ENCODE measurements around the gene KAZN. TPM values are rescaled to one million over a fixed set of nuclear protein-coding genes. Genes with fewer than 3 reads are reported as not detected.

Gene KAZN
- total RNA-seq, 1 donor from 2014 or later, result 7.9 TPM

DNA sequence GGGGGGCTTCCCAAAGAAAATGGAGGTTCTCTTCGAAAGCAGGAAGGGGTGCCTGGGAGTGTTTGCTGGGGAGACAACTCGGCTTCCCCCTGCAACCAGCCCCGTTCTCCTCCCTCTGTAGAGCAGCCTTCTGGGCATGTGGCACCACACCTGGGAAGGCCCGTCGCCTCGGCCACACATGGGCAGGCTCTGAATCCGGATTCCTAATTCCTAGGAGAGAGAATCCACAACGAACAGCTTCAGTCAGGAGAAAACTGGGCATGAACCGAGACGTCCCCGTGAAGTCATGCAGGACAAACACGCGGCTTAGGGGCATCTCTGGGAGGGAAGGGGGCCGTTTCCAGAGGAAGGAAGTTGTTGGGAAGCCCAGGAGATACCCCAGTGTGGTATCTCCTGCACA lies 224.5 kb downstream of the KAZN start:
- TF ChIP-seq, protein P1, sequence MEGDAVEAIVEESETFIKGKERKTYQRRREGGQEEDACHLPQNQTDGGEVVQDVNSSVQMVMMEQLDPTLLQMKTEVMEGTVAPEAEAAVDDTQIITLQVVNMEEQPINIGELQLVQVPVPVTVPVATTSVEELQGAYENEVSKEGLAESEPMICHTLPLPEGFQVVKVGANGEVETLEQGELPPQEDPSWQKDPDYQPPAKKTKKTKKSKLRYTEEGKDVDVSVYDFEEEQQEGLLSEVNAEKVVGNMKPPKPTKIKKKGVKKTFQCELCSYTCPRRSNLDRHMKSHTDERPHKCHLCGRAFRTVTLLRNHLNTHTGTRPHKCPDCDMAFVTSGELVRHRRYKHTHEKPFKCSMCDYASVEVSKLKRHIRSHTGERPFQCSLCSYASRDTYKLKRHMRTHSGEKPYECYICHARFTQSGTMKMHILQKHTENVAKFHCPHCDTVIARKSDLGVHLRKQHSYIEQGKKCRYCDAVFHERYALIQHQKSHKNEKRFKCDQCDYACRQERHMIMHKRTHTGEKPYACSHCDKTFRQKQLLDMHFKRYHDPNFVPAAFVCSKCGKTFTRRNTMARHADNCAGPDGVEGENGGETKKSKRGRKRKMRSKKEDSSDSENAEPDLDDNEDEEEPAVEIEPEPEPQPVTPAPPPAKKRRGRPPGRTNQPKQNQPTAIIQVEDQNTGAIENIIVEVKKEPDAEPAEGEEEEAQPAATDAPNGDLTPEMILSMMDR (IDR thresholded peaks at IDR 0.05; ENCODE audit: partially characterized antibody, unreplicated experiment), result no peak
- H3K36me3 Mint-ChIP-seq (ENCODE audit: unreplicated experiment), result peaks cover 3% of the 10 kb centered on the region
- no peak for DNase-seq
- no peak overlapping the region for H3K4me3 Mint-ChIP-seq (ENCODE audit: unreplicated experiment)
- H3K27me3 Mint-ChIP-seq (ENCODE audit: unreplicated experiment), result peaks cover 5% of the 10 kb centered on the region
- no peaks in the 10 kb centered on the region for H3K9me3 Mint-ChIP-seq (ENCODE audit: unreplicated experiment)
- H3K4me1 Mint-ChIP-seq (ENCODE audit: low read depth, unreplicated experiment), result peaks cover 2% of the 10 kb centered on the region
- no peak overlapping the region for H3K27ac Mint-ChIP-seq (ENCODE audit: unreplicated experiment)

DNA sequence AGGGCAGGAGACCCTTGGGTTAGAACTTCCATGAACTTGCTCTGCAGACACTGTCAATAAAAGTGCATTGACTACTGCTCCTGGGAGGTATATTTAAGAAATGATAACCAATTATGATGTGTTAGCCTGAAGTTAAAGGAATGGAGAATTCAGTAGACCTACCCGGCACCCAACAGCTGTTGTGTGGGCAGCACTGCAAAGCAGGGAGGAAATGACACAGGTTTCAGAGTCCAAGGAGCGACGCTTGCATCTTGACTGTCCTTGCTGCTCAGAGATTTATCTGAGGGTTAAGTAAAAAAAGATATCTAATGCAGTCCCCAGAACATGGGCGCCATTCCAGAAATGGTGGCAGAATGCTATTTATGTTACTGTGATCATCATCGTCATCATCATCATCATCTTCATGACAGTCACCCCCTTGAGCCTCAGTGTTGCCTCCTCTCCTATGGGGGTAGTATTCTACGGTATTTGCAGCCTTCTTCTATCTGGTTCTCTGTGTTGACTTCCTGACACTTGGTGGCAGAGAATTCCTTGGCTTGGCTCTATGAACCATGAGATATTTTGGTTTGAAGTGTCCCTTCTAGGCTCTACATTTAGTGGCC lies 225.9 kb downstream of the KAZN start:
- Mint-ChIP-seq H3K36me3 (ENCODE audit: unreplicated experiment) (peaks cover 15% of the 10 kb centered on the region), H3K4me1 (ENCODE audit: low read depth, unreplicated experiment) (peaks cover 2% of the 10 kb centered on the region), H3K27me3 (ENCODE audit: unreplicated experiment) (peaks cover 5% of the 10 kb centered on the region), H3K27ac (ENCODE audit: unreplicated experiment) (no peak overlapping the region), H3K4me3 (ENCODE audit: unreplicated experiment) (no peak overlapping the region), H3K9me3 (ENCODE audit: unreplicated experiment) (no peaks in the 10 kb centered on the region)
- TF ChIP-seq, protein P1 (IDR thresholded peaks at IDR 0.05; ENCODE audit: partially characterized antibody, unreplicated experiment), result no peak
- no peak for DNase-seq

DNA sequence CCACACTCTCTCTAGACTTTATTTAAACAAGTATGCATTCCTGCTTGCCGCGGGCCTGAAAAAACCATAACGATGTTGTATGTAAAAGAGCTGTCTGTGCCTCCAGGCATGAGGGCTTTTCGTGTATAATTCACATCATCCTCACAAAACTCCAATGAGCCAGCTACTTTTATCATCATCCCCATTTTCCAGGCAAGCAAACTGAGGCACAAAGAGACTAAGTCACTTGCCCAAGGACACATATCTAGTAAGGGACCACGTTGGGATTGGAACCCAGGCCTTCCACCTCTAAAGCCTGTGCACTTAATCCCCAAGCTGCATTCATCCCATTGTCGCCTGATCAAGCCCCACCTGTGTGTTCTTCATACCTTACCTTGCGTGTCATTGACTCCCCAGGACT lies 226.9 kb downstream of the KAZN start:
- TF ChIP-seq, protein P1 (IDR thresholded peaks at IDR 0.05; ENCODE audit: partially characterized antibody, unreplicated experiment), result no peak
- Mint-ChIP-seq H3K27me3 (ENCODE audit: unreplicated experiment) (peaks cover 5% of the 10 kb centered on the region), H3K4me1 (ENCODE audit: low read depth, unreplicated experiment) (peaks cover 2% of the 10 kb centered on the region), H3K4me3 (ENCODE audit: unreplicated experiment) (no peak overlapping the region), H3K9me3 (ENCODE audit: unreplicated experiment) (no peaks in the 10 kb centered on the region), H3K36me3 (ENCODE audit: unreplicated experiment) (peaks cover 15% of the 10 kb centered on the region), H3K27ac (ENCODE audit: unreplicated experiment) (no peak overlapping the region)
- DNase-seq, result no peak

DNA sequence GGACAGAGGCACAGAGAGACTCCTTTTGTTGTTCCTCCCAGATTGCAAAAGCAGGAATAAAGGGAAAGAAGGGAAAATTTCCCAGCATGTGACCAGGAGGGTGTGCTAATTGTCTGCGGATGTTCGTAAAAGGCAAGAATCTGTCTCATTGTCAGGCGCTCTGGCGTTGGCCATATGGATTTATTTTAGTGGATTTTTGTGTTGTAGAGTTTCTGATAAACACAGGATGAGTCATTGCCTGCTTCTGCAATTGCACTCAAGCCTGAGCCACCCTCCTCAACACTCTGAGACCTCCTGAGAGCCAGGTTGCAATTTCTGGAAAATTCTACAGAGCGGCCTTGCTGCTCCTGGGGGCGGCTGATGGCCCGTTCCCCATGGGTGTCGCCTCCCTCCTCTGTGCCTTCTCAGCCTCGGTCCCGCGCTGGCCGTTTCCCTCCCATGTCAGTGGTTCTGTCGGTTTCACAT lies 227.7 kb downstream of the KAZN start:
- H3K9me3 Mint-ChIP-seq (ENCODE audit: unreplicated experiment), result peaks cover 5% of the 10 kb centered on the region
- DNase-seq, result no peak
- H3K27ac Mint-ChIP-seq (ENCODE audit: unreplicated experiment), result no peak overlapping the region
- no peak overlapping the region for H3K4me3 Mint-ChIP-seq (ENCODE audit: unreplicated experiment)
- peaks cover 2% of the 10 kb centered on the region for H3K4me1 Mint-ChIP-seq (ENCODE audit: low read depth, unreplicated experiment)
- H3K27me3 Mint-ChIP-seq (ENCODE audit: unreplicated experiment), result peaks cover 2% of the 10 kb centered on the region
- TF ChIP-seq, protein P1 (IDR thresholded peaks at IDR 0.05; ENCODE audit: partially characterized antibody, unreplicated experiment), result no peak
- peaks cover 17% of the 10 kb centered on the region for H3K36me3 Mint-ChIP-seq (ENCODE audit: unreplicated experiment)

DNA sequence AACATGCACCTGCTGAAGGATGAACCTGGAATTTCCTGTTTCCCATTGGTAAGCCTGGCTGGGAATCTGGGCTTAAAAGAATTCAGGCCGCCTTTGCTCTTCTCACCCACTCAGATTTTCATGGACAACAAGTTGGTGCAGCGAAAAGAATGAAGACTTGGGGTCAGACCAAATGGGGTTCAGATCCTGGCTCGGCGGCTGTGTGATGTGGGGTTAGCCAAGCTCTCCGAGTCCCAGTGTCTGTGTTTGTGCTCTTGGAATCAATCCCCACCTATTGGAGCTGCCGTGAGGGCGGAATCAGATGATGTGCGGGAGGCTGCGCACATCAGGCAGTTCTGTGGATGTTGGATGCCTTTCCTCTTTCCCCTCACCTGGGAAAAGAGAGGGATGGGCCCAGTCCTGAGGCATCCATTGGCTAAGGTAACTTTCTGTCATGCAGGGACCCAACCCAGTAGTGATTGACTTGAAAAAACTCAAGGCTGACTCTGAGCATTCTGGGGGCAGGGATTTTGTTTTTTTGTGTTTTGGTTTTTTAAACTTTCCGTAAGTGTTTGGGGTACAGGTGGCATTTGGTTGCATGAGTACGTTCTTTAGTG lies 228.3 kb downstream of the KAZN start:
- no peak for DNase-seq
- TF ChIP-seq, protein P1 (IDR thresholded peaks at IDR 0.05; ENCODE audit: partially characterized antibody, unreplicated experiment), result no peak
- H3K4me1 Mint-ChIP-seq (ENCODE audit: low read depth, unreplicated experiment), result peaks cover 2% of the 10 kb centered on the region
- H3K27me3 Mint-ChIP-seq (ENCODE audit: unreplicated experiment), result peaks cover 4% of the 10 kb centered on the region
- no peak overlapping the region for H3K27ac Mint-ChIP-seq (ENCODE audit: unreplicated experiment)
- peaks cover 6% of the 10 kb centered on the region for H3K9me3 Mint-ChIP-seq (ENCODE audit: unreplicated experiment)
- H3K4me3 Mint-ChIP-seq (ENCODE audit: unreplicated experiment), result no peak overlapping the region
- peaks cover 20% of the 10 kb centered on the region for H3K36me3 Mint-ChIP-seq (ENCODE audit: unreplicated experiment)
